NCI-H526 (cell line): ENCODE results near the gene POLG2.
"Not testable (repeated sequence)": the region's sequence is repeated elsewhere in the genome, so short reads cannot be mapped to it uniquely, and the experiment has no call there.

Source experiments
- DNase-seq, 2 experiments: peaks; one replicate each; lab custom pipeline; 2025; lab: John Stamatoyannopoulos, UW

POLG2 gene

DNA sequence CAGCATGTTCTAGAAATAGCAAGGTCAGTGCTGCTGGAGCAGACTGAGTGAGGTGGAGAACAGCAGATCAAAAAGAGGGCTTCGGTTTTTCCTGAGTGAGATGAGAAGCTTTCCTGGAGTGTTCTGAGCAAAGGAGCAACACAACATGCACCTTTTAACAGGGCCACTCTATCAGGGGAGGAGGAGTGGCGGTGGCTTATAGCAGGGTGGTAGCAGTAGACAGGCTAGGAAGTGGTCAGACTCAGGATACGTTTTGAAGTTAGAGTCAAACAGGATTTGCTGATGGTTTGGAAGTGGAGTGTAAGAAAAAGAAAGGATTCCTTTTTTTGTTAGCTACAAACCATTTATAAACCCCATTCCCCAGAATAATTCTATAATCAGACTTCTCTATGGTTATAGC is 12.5 kb downstream of the POLG2 start:
- no peak for DNase-seq

DNA sequence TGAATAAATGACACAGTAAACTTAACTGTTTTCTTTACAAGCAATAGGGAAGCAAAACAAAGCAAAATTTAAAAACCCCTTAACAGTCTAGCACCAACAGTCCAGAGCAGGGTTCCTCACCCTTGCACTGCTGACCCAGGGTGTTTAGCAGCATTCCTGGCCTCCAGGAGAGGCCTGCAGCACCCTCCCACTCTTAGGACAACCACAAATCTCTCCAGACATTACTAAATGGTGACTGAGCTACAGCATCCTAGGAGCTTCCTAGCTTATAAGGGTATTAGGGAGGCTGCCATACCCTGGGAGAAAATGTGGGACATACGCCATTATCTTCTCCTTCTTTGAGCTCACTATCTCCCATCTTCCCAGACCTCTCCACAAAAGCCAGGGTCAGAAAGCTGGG is 15.9 kb downstream of the POLG2 start:
- DNase-seq = no peak

GRCh38 chr17:64477849-64478248 is 19.0 kb downstream of the POLG2 start:
- DNase-seq = no peak

DNA sequence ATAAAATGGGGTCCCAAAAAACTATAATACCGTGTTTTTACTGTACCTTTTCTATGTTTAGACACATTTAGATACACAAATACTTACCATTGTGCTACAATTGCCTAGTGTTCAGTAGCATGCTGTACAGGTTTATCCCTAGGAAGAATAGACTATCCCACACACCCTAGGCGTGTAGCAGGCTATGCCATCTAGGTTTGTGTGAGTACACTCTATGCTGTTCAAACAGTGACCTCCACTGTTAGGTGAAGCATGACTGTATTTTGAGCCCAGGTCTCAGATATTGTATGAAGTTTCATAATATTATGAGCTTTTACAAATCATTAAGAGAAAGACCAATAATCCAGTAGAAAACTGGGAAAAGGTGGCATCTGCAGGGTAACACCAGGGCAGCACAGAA is 24.3 kb downstream of the POLG2 start:
- no peak for DNase-seq

DNA sequence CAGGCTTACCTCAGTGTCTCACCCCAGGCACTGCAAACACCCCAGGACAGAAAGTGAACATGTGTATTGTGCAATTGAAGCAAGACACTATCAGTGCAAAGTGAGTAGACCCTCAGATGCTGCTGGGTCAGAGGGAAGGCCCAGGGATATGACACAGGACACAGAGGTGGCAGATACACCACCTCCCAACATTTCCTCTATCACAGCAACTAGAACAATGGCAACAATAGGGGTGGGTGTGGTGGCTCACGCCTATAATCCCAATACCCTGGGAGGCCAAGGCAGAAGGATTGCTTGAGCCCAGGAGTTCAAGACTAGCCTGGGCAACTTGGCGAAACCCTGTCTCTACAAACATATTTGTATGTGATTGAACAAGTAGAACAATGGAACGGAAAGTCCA is 25.4 kb downstream of the POLG2 start:
- no peak for DNase-seq

DNA sequence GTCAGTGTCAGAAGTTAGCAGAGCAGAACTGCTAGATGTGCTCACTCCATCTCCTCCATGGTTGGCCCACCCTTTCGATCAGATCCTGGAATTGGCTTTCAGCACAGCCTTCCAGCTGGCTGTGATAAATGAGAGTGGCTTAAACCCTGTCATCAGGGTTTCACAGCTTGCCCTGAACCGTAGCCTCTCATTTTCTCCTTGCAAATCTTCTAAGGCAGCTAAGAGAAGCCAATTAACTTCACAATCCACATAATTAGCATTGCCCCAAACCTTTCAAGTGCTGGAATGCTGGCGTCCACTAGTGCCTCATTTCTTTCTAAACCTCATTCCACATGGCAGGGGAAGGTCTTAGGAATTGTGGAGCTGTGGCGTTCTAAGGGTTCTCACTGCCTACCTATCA is 26.2 kb downstream of the POLG2 start:
- DNase-seq = no peak

DNA sequence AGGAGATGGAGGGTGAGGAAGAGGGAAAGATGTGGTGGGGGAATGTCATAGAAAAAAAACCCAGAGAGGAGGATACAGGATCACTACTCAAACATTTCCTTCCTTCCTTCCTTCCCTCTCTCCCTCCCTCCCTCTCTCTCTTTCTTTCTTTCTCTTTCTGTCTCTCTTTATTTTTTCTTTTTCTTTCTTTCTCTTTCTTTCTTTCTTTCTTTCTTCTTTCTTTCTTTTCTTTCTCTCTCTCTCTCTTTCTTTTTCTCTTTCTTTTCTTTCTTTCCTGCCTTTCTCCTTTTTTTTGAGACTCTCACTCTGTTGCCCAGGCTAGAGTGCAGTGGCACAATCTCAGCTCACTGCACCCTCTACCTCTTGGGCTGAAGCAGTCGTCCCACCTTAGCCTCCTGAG is 30.0 kb downstream of the POLG2 start:
- DNase-seq = not testable (repeated sequence)

- no peak for DNase-seq
Observed at GRCh38 chr17:64466019-64466735, 30.7 kb downstream of the POLG2 start.

GRCh38 chr17:64461788-64462187 is 35.1 kb downstream of the POLG2 start:
- DNase-seq = no peak

- no peak for DNase-seq
Observed at GRCh38 chr17:64460955-64461354, 35.9 kb downstream of the POLG2 start.

GRCh38 chr17:64459818-64460217 is 37.0 kb downstream of the POLG2 start:
- not testable (repeated sequence) for DNase-seq

- DNase-seq = no peak
Observed at GRCh38 chr17:64459284-64459747, 37.5 kb downstream of the POLG2 start.

DNA sequence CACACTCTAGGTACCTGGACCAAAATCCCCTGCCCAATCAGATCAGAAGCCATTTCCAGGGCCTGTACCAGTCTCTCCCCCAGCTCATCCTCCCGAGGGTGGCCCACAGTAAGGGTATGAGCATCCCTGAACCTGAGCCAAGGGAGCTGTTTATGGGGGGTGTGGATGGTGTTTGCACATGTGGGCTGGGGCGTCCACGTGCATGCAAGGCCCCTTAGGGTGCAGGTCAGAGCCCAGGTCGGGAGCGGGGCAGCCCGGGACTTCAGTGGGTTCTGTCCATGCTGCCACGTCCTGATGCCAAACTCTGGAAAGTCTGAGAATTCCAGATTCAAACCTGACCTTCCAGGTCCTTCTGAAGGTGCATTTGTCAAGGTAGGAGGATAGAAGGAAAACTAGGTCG is 38.1 kb downstream of the POLG2 start:
- no peak for DNase-seq

DNA sequence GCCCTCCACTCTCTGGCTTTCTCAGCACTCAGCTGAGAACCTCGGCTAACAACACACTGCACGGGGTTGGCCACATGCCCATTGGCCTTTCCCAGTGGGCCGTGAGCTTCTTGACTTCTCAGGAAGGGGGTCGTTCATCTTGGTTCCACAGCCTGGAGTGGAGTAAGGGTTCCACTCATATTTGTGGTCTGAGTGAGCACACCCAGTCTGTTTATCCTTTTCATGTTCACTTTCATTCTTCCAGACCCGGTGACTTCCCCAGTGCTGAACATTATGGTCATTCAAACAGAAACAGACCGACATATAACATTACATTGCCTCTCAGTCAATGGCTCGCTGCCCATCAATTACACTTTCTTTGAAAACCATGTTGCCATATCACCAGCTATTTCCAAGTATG is 39.7 kb downstream of the POLG2 start:
- no peak for DNase-seq

- no peak for DNase-seq
Observed at GRCh38 chr17:64455993-64456885, 40.6 kb downstream of the POLG2 start.

DNA sequence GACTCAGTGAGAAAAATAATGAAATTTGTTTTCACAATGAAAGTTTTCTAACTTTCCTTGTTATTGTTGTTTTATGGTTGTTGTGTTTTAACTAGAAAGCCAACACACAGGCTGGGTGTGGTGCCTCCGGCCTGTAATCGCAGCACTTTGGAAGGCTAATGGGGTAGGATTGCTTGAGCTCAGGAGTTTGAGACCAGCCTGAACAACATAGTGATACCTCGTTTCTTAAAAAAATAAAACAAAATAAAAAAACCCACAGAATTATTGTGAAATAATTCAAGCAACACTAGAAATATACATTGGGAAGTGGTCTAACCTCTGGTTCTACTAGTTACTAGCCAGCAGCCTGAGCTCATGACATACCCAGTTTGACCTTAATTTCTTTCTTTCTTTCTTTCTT is 47.3 kb downstream of the POLG2 start:
- DNase-seq = no peak

GRCh38 chr17:64448665-64449512 is 48.0 kb downstream of the POLG2 start, which contains the start of gene MILR1:
TSS of gene MILR1 (plus strand) at chr17:64449115. CDS start at chr17:64449169, 54 bp downstream.
- DNase-seq = no peak

GRCh38 chr17:64447526-64447925 is 49.3 kb downstream of the POLG2 start:
- no peak for DNase-seq

DNA sequence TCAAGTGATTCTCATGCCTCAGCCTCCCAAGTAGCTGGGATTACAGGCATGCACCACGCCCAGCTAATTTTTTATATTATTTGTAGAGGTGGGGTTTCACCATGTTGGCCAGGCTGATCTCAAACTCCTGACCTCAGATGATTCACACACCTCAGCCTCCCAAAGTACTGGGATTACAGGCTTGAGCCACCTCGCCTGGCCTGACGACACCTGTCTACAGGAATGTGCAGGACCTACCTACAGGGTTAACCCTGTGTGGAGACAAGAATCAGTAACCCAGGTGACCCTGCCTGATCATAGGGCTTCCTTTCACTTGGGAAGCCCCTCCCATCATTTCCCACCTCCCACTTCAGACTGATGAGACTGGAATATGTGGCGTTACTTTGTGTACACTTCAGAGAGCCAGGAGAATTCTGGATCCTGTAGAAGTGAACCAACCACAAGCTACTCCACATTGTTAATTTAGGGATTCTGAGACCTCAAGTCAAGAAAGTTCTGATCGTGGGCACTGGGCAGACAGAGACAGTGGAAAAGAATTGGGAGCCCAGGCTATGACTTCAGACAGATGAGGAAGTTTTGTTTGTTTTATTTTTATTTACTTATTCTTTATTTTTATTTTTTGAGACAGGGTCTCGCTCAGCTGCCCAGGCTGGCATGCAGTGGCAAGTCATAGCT is 53.6 kb downstream of the POLG2 start:
- no peak for DNase-seq

DNA sequence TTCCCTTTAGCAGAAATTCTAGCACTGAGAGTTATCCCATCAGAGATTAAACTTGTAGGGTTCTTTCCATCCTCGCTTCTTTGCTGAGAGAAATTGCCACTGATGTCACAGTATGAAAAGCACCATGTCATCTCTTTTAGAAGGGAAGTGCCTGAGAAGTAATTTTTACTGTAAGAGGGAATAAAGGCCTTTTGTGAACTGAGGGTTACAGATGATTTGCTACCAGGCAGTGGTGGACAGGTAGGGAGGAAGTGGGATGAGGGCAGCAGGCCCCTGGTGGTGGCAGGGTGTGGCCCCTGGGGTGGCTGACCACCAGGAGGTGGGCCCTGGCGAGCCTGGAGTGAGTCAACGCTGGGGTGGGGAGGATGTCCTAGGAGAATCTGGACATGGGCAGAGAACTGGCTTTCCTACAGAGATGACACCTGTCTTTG is 54.3 kb downstream of the POLG2 start:
- no peak for DNase-seq

GRCh38 chr17:64441772-64442540 is 54.9 kb downstream of the POLG2 start:
- no peak for DNase-seq
